K562 (cell line): ENCODE measurements around the gene AJUBA. TPM values are rescaled to one million over a fixed set of nuclear protein-coding genes. Genes with fewer than 3 reads are reported as not detected.
A peak's percentile ranks its signal among the peaks of the same experiment; 100 is the strongest.

Experiments used
- ADNP ChIP-seq: fragments of 200-800 bp; sonication (Bioruptor generic); IDR thresholded peaks from 2 replicates; pipeline ENCODE4 v1.6.1; 2016; ENCODE audit warnings: missing genetic modification characterization, missing compliant biosample characterization
- BDP1 ChIP-seq: IDR thresholded peaks from 3 replicates; pipeline ENCODE4 v1.6.1; 2011; ENCODE audit not compliant: insufficient read length, insufficient read depth
- FOXA3 ChIP-seq, 2 experiments: fragments of 450-650 bp in 1 of 2; sonication (generic) in 1 of 2; formaldehyde crosslinking; IDR thresholded peaks in 1 of 2; conservative IDR thresholded peaks in 1 of 2; 2 replicates each; pipeline versions ENCODE4 v1.4.0 to v1.8.0; 2020 to 2022; ENCODE audit warnings: mild to moderate bottlenecking in 2 of 2, missing genetic modification reagents in 1 of 2
- KDM5B ChIP-seq: fragments of 200-600 bp; sonication (generic); IDR thresholded peaks from 2 replicates; pipeline ENCODE4 v1.6.1; 2012; ENCODE audit warnings: low read depth, mild to moderate bottlenecking, moderate library complexity, low read length, control low read depth, inconsistent platforms; ENCODE audit not compliant: insufficient replicate concordance
- MEIS2 ChIP-seq: fragments of 450-650 bp; IDR thresholded peaks from 2 replicates; pipeline ENCODE4 v1.6.1; 2014; ENCODE audit warnings: mild to moderate bottlenecking; ENCODE audit not compliant: partially characterized antibody
- NCOA6 ChIP-seq: fragments of 450-650 bp; IDR thresholded peaks from 2 replicates; pipeline ENCODE4 v1.6.1; 2017; ENCODE audit warnings: mild to moderate bottlenecking
- PRPF4 ChIP-seq: fragments of 200-400 bp; formaldehyde crosslinking; IDR thresholded peaks from one replicate; pipeline ENCODE4 v1.6.1; 2017; ENCODE audit warnings: low read length, low read depth, mild to moderate bottlenecking; ENCODE audit not compliant: insufficient read depth, poor library complexity, severe bottlenecking
- PYGO2 ChIP-seq: fragments of 450-650 bp; IDR thresholded peaks from 2 replicates; pipeline ENCODE4 v1.6.1; 2016; ENCODE audit warnings: mild to moderate bottlenecking, missing genetic modification characterization, moderate library complexity, missing compliant biosample characterization
- ZNF384 ChIP-seq: IDR thresholded peaks from 2 replicates; pipeline ENCODE4 v1.6.1; 2012; ENCODE audit warnings: low read depth, low read length, improper control_type of control experiment
- ZNF785 ChIP-seq: fragments of 250-450 bp; sonication (Bioruptor Pico); IDR thresholded peaks from 2 replicates; pipeline ENCODE4 v1.4.0; 2020; ENCODE audit warnings: mild to moderate bottlenecking
- polyA plus RNA-seq, 8 experiments: library from polyadenylated mRNA; depleted of rRNA in 4 of 8; stranded (reverse) in 5 of 8; unstranded in 3 of 8; fragments of >200 nt; fragmentation: Nextera tagmentation in 2 of 8; fragmentation: Illumina TruSeq in 1 of 8; extraction: Ambion mirVana in 2 of 8; extraction: Trizol in 1 of 8; gene quantifications; 2 replicates each; pipeline versions ENCODE4 v1.2.1 to v1.2.3, GENCODE V29; 2011 to 2014; ENCODE audit warnings: inconsistent platforms in 1 of 8, missing spikeins in 1 of 8
- total RNA-seq, 7 experiments: library from RNA; depleted of rRNA in 6 of 7; stranded (reverse); fragments of >200 nt in 6 of 7; fragmentation: Illumina TruSeq in 2 of 7; extraction: Trizol in 2 of 7; gene quantifications; 2 replicates each; pipeline versions ENCODE4 v1.2.1 to v1.2.3, GENCODE V29; 2011 to 2021; ENCODE audit warnings: low replicate concordance in 1 of 7
- TF ChIP-seq, protein P1 (sequence below): fragments of 250-450 bp; sonication (Bioruptor Pico); IDR thresholded peaks from 2 replicates; pipeline ENCODE4 v1.8.0; 2021; ENCODE audit warnings: borderline replicate concordance, mild to moderate bottlenecking, moderate library complexity; ENCODE audit not compliant: poor library complexity, severe bottlenecking
- TF ChIP-seq, protein P2 (sequence below), 2 experiments: fragments of 450-650 bp in 1 of 2; sonication (generic) in 1 of 2; formaldehyde crosslinking; conservative IDR thresholded peaks; 2 replicates each; pipeline versions ENCODE4 v1.4.0 to v1.8.1; 2020 to 2022; ENCODE audit warnings: mild to moderate bottlenecking in 1 of 2, missing genetic modification reagents in 1 of 2
- TF ChIP-seq, protein P3 (sequence below), 2 experiments: fragments of 450-650 bp; IDR thresholded peaks; 2 replicates each; pipeline ENCODE4 v1.6.1; 2016; ENCODE audit warnings: mild to moderate bottlenecking in 2 of 2, borderline replicate concordance in 1 of 2, low read depth in 1 of 2, moderate library complexity in 1 of 2
- TF ChIP-seq, protein P4 (sequence below): IDR thresholded peaks from 2 replicates; pipeline ENCODE4 v1.6.1; 2012; ENCODE audit warnings: low read depth, low read length, improper control_type of control experiment, borderline replicate concordance

Gene AJUBA
- total and polyA plus RNA-seq, 9 of the 15 experiments (the other 6 are each of a cell fraction or from before 2014, with no cell fraction given) = 0.73 to 4.7 (median 2.8) TPM

DNA sequence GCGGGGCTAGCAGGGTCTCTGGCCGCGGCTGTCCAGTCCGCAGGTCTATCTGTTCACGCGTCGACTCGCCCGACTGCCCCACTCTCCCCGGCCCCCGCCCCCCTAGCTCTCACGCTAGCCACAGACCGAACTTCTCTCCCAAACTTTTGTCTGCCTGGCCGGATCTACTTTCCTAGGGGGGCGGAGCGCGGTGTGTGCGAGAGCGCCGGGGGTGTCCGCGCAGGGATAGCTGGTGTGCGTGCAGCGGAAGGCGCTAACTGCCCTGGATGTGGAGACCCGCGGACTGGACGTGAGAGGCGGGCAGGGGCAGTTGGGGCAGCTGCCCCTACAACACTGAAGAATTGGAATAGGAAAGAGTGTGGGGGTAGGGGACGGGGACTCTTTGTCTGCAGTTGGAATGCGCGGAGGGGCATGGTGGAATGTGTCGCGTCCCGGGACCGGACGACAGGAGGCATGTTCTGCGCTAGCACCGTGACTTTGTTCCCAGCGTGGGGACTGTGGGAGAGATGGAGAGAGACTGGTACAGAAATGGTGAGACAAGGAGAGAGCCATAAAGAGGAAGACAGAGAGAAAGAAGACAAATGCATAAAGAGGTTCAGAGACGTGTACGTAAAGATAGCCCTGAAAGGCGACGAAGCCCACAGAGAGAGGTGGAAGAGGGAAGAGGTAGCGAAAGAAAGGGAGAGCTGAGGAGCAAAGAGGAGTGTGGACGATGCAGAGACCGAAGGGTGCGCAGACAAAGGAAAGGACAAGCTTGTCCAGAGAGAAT lies at the start of gene AJUBA (continued):
- 0 out of 2 replicates have a peak, but pooled peaks have one; percentile 59 for TF ChIP-seq PYGO2 (tag)
- TF ChIP-seq ADNP (tag) = no peak
- TF ChIP-seq NCOA6 = peak; percentile 1
- no peak for TF ChIP-seq FOXA3 (CRISPR knock-in tag; conservative IDR thresholded peaks at IDR 0.05 in 1 of 2, IDR thresholded peaks at IDR 0.05 in 1 of 2)
- TF ChIP-seq PRPF4 = no peak
- no peak for TF ChIP-seq ZNF384
- TF ChIP-seq ZNF785 = no peak
- TF ChIP-seq KDM5B = no peak
- TF ChIP-seq BDP1 = no peak
- TF ChIP-seq, protein P1, sequence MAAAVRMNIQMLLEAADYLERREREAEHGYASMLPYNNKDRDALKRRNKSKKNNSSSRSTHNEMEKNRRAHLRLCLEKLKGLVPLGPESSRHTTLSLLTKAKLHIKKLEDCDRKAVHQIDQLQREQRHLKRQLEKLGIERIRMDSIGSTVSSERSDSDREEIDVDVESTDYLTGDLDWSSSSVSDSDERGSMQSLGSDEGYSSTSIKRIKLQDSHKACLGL (CRISPR knock-in tag) = no peak
- TF ChIP-seq, protein P2, sequence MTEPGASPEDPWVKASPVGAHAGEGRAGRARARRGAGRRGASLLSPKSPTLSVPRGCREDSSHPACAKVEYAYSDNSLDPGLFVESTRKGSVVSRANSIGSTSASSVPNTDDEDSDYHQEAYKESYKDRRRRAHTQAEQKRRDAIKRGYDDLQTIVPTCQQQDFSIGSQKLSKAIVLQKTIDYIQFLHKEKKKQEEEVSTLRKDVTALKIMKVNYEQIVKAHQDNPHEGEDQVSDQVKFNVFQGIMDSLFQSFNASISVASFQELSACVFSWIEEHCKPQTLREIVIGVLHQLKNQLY (CRISPR knock-in tag; conservative IDR thresholded peaks at IDR 0.05) = no peak
- TF ChIP-seq, protein P3, sequence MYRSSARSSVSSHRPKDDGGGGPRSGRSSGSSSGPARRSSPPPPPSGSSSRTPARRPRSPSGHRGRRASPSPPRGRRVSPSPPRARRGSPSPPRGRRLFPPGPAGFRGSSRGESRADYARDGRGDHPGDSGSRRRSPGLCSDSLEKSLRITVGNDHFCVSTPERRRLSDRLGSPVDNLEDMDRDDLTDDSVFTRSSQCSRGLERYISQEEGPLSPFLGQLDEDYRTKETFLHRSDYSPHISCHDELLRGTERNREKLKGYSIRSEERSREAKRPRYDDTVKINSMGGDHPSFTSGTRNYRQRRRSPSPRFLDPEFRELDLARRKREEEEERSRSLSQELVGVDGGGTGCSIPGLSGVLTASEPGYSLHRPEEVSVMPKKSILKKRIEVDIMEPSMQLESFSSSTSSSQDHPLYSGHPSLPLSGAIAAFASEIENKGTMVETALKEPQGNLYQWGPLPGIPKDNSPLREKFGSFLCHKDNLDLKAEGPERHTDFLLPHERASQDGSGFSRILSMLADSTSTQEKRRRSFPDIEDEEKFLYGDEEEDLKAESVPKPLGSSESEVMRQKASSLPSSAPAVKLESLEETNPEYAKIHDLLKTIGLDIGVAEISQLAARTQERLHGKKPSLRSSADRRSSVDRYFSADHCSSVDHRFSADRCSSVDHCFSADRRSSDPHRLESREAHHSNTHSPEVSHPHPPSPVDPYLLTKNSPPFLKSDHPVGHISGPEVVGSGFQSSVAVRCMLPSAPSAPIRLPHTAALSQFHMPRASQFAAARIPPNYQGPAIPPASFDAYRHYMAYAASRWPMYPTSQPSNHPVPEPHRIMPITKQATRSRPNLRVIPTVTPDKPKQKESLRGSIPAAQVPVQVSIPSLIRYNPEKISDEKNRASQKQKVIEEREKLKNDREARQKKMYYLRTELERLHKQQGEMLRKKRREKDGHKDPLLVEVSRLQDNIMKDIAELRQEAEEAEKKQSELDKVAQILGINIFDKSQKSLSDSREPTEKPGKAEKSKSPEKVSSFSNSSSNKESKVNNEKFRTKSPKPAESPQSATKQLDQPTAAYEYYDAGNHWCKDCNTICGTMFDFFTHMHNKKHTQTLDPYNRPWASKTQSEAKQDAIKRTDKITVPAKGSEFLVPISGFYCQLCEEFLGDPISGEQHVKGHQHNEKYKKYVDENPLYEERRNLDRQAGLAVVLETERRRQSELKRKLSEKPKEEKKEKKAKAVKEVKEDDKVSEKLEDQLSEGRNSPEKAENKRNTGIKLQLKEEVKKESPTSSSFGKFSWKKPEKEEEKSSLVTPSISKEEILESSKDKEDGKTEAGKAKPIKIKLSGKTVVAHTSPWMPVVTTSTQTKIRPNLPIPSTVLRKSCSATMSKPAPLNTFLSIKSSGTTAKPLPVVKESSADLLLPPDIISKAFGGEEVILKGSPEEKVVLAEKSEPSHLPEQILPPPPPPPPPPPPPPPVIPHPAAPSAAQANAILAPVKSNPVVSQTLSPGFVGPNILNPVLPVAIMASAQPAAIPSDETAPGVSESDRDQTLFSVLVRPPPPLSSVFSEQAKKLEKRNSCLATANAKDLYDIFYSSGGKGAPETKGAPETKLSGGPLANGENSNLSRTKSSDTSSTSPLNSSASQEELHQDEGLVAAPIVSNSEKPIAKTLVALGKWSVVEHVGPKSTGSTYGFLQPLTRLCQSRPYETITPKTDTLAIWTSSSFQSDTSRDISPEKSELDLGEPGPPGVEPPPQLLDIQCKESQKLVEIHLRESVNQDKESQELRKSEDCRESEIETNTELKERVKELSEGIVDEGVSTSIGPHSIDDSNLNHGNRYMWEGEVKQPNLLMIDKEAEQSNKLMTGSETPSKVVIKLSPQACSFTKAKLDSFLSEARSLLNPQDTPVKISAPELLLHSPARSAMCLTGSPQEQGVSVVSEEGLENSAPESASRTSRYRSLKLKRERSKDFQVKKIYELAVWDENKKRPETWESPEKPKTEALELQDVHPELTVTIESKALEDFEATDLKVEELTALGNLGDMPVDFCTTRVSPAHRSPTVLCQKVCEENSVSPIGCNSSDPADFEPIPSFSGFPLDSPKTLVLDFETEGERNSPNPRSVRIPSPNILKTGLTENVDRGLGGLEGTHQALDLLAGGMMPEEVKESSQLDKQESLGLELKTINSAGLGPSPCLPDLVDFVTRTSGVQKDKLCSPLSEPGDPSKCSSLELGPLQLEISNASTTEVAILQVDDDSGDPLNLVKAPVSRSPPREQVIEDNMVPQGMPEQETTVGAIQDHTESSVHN (IDR thresholded peaks at IDR 0.05; ENCODE audit: borderline replicate concordance in 1 of 2, low read depth in 1 of 2) = peak in 1 of 2 experiments; percentile 39; a peak in 2 of 4 replicates
- TF ChIP-seq, protein P4, sequence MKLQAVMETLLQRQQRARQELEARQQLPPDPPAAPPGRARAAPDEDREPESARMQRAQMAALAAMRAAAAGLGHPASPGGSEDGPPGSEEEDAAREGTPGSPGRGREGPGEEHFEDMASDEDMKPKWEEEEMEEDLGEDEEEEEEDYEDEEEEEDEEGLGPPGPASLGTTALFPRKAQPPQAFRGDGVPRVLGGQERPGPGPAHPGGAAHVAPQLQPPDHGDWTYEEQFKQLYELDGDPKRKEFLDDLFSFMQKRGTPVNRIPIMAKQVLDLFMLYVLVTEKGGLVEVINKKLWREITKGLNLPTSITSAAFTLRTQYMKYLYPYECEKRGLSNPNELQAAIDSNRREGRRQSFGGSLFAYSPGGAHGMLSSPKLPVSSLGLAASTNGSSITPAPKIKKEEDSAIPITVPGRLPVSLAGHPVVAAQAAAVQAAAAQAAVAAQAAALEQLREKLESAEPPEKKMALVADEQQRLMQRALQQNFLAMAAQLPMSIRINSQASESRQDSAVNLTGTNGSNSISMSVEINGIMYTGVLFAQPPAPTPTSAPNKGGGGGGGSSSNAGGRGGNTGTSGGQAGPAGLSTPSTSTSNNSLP = no peak
- peak; percentile 24 for TF ChIP-seq MEIS2
